A549 (cell line): ENCODE measurements around the gene CXCL6.

ENCODE experiments used
- CHD2 ChIP-seq: fragments of 150-350 bp; IDR thresholded peaks from 2 replicates; pipeline ENCODE4 v1.6.1; 2014; ENCODE audit warnings: low read length; ENCODE audit not compliant: partially characterized antibody
- CTCF ChIP-seq: fragments of >200 bp; sonication (Bioruptor Twin); formaldehyde crosslinking; IDR thresholded peaks from 3 replicates; pipeline ENCODE4 v1.5.1; 2016
- EHMT2 ChIP-seq: fragments of 200-600 bp; sonication (generic); IDR thresholded peaks from 2 replicates; pipeline ENCODE4 v1.6.1; 2016; ENCODE audit warnings: antibody characterized with exemption, low read depth, mild to moderate bottlenecking, moderate library complexity
- JUN ChIP-seq, 2 experiments: fragments of >200 bp; sonication (Bioruptor Twin); formaldehyde crosslinking; IDR thresholded peaks; 2 replicates in 1 of 2; 3 replicates in 1 of 2; pipeline ENCODE4 v1.6.1; 2016 to 2017
- MAX ChIP-seq: IDR thresholded peaks from 2 replicates; pipeline ENCODE4 v1.6.1; 2012
- MAZ ChIP-seq: fragments of 150-350 bp; IDR thresholded peaks from 2 replicates; pipeline ENCODE4 v1.6.1; 2014; ENCODE audit warnings: antibody characterized with exemption, low read depth, low read length, borderline replicate concordance
- NPAS2 ChIP-seq: fragments of 250-450 bp; sonication (Bioruptor Pico); IDR thresholded peaks from 2 replicates; pipeline ENCODE4 v1.8.0; 2022; ENCODE audit warnings: mild to moderate bottlenecking, moderate library complexity, borderline replicate concordance
- POLR2A ChIP-seq: IDR thresholded peaks from 2 replicates; pipeline ENCODE4 v1.6.1; 2012; ENCODE audit warnings: mild to moderate bottlenecking, low read length
- RAD21 ChIP-seq, 2 experiments: fragments of >200 bp in 1 of 2; sonication (Bioruptor Twin) in 1 of 2; formaldehyde crosslinking in 1 of 2; IDR thresholded peaks in 1 of 2; conservative IDR thresholded peaks in 1 of 2; 2 replicates in 1 of 2; 3 replicates in 1 of 2; pipeline ENCODE4 v1.6.1; 2012 to 2018; ENCODE audit warnings: inconsistent platforms in 1 of 2
- RCOR1 ChIP-seq: fragments of 150-350 bp; IDR thresholded peaks from 2 replicates; pipeline ENCODE4 v1.6.1; 2014; ENCODE audit warnings: antibody characterized with exemption, low read length, low read depth
- USF2 ChIP-seq: fragments of 450-650 bp; IDR thresholded peaks from 2 replicates; pipeline ENCODE4 v1.6.1; 2014; ENCODE audit warnings: antibody characterized with exemption

- no peak for TF ChIP-seq POLR2A
- TF ChIP-seq RCOR1: no peak
- TF ChIP-seq NPAS2 (CRISPR knock-in tag): no peak
- no peak for TF ChIP-seq CTCF
- no peak for TF ChIP-seq RAD21 (conservative IDR thresholded peaks at IDR 0.05 in 1 of 2, IDR thresholded peaks at IDR 0.05 in 1 of 2)
- no peak for TF ChIP-seq CHD2
- no peak for TF ChIP-seq MAX
- no peak for TF ChIP-seq EHMT2
- TF ChIP-seq USF2: no peak
- no peak for TF ChIP-seq MAZ
- TF ChIP-seq JUN (IDR thresholded peaks at IDR 0.05): no peak
Measured at GRCh38 chr4:73855406-73855805, 18.9 kb downstream of the CXCL6 start.
